ENCODE measurements around the gene TEAD2. TPM values are rescaled to one million over a fixed set of nuclear protein-coding genes. Genes with fewer than 3 reads are reported as not detected.

The TEAD2 gene
- total RNA-seq, 1 donor from 2014 or later = 8.4 TPM

GRCh38 chr19:49359851-49360820 lies 2.1 kb downstream of the TEAD2 start:
- Histone ChIP-seq H3K27me3 (ENCODE audit: control insufficient read depth, insufficient read depth, low read length) (no peaks in the 10 kb centered on the region), H3K4me3 (ENCODE audit: low read depth, low read length) (no peak overlapping the region), H3K36me3 (ENCODE audit: control insufficient read depth, insufficient read depth, low read length) (peaks cover 6% of the 10 kb centered on the region)
- DNase-seq (ENCODE audit: low read depth) (no peak), FAIRE-seq (no peak)
- no peak for TF ChIP-seq CTCF (IDR thresholded peaks at IDR 0.05; ENCODE audit: insufficient read depth, low read length, severe bottlenecking)

GRCh38 chr19:49357186-49357585 lies 5.0 kb downstream of the TEAD2 start:
- FAIRE-seq = no peak
- H3K36me3 ChIP-seq (ENCODE audit: control insufficient read depth, insufficient read depth, low read length) = peaks cover 6% of the 10 kb centered on the region

GRCh38 chr19:49356382-49356781 lies 5.8 kb downstream of the TEAD2 start:
- Histone ChIP-seq H3K4me3 (ENCODE audit: low read depth, low read length) (no peak overlapping the region), H3K27me3 (ENCODE audit: control insufficient read depth, insufficient read depth, low read length) (no peaks in the 10 kb centered on the region), H3K36me3 (ENCODE audit: control insufficient read depth, insufficient read depth, low read length) (peaks cover 9% of the 10 kb centered on the region)
- DNase-seq (ENCODE audit: low read depth) = no peak
- no peak for TF ChIP-seq CTCF (IDR thresholded peaks at IDR 0.05; ENCODE audit: insufficient read depth, low read length, severe bottlenecking)
- no peak for FAIRE-seq

More at GRCh38 chr19:49357186-49357585, 5.0 kb downstream of the TEAD2 start:
- no peak for DNase-seq (ENCODE audit: low read depth)
- Histone ChIP-seq H3K27me3 (ENCODE audit: control insufficient read depth, insufficient read depth, low read length) (no peaks in the 10 kb centered on the region), H3K4me3 (ENCODE audit: low read depth, low read length) (no peak overlapping the region)
- no peak for TF ChIP-seq CTCF (IDR thresholded peaks at IDR 0.05; ENCODE audit: insufficient read depth, low read length, severe bottlenecking)

DNA sequence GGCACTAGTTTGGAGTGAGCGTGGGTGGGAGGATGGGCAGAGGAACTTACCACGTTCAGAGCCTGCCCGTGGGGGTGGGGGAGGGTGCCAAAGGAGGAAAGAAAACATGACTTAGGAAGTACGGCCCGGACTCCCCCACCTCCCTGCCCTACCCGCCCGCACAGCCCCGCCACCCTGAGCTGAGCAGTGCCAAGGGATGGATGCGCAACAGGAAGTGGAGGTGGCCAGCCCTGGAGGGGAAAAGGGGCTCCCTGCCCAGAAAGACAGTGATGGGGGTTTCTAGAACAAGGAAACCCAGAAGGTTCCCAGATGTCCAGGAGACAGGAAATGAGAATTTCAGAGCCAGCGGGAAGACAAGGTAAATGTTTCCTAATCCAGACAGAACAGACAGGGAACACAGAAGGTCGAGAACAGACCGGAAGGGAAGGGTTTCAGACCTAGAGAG lies 6.3 kb downstream of the TEAD2 start:
- FAIRE-seq (no peak), DNase-seq (ENCODE audit: low read depth) (no peak)
- Histone ChIP-seq H3K27me3 (ENCODE audit: control insufficient read depth, insufficient read depth, low read length) (no peaks in the 10 kb centered on the region), H3K4me3 (ENCODE audit: low read depth, low read length) (no peak overlapping the region), H3K36me3 (ENCODE audit: control insufficient read depth, insufficient read depth, low read length) (peaks cover 11% of the 10 kb centered on the region)
- no peak for TF ChIP-seq CTCF (IDR thresholded peaks at IDR 0.05; ENCODE audit: insufficient read depth, low read length, severe bottlenecking)

GRCh38 chr19:49349567-49349966 lies 12.6 kb downstream of the TEAD2 start:
- no peak for FAIRE-seq
- no peak for TF ChIP-seq CTCF (IDR thresholded peaks at IDR 0.05; ENCODE audit: insufficient read depth, low read length, severe bottlenecking)
- Histone ChIP-seq H3K4me3 (ENCODE audit: low read depth, low read length) (no peak overlapping the region), H3K27me3 (ENCODE audit: control insufficient read depth, insufficient read depth, low read length) (no peaks in the 10 kb centered on the region), H3K36me3 (ENCODE audit: control insufficient read depth, insufficient read depth, low read length) (peaks cover 8% of the 10 kb centered on the region)
- DNase-seq (ENCODE audit: low read depth) = no peak
